ENCODE data around the gene CLK4. TPM values are rescaled to one million over a fixed set of nuclear protein-coding genes. Genes with fewer than 3 reads are reported as not detected.

The CLK4 gene
- total RNA-seq (10 to 100 TPM; 83.2 to 93.5 (median 86.5) TPM), total RNA-seq (28.9 to 139 (median 101) reads per million in 29 experiments)
- total RNA-seq (2013) = 72.3 TPM

- Histone ChIP-seq H3K4me3 (ENCODE audit: control insufficient read depth in 1 of 2, extremely low read depth in 1 of 2, low read length in 1 of 2) (peak within 1 kb of the TSS; percentile 84), H3K4me1 (ENCODE audit: control insufficient read depth in 1 of 2, extremely low read depth in 1 of 2, insufficient read depth in 2 of 2, low read length in 2 of 2) (peaks cover 20 to 32% of the 10 kb centered on the region in 2 experiments), H3K27ac (ENCODE audit: low read length) (peak within 1 kb of the TSS; percentile 97), H3K27me3 (replicated peaks in 1 of 2; ENCODE audit: control insufficient read depth in 2 of 2, extremely low read depth in 1 of 2, insufficient read depth in 2 of 2, low read length in 1 of 2) (no peaks in the 10 kb centered on the region), H3K36me3 (ENCODE audit: control insufficient read depth in 2 of 2, extremely low read depth in 1 of 2, insufficient read depth in 1 of 2, low read length in 1 of 2) (peaks cover 0 to 16% of the 10 kb centered on the region in 2 donors), H3K9me3 (no peaks in the 10 kb centered on the region)
- DNase-seq (peak; percentile 89 to 98 (median 95)), ATAC-seq (replicated peaks in 1 of 4) (peak; percentile 87 to 91 (median 90))
- under 1% methylated on average over 54 of the region's 79 CpGs for WGBS (ENCODE audit: insufficient coverage)
- ChIA-PET CTCF (interaction anchor here in 1 of 2 donors (0.6 kb wide), 1 partner anchor 1013 kb away, joined by 4 read pairs; no protein-coding TSS in a partner anchor), POLR2A (no interaction called here)
- Mint-ChIP-seq H3K27ac (peak within 1 kb of the TSS; percentile 98 to 100), H3K4me1 (peaks cover 39 to 41% (median 40%) of the 10 kb centered on the region in 3 donors), H3K36me3 (peaks cover 9% of the 10 kb centered on the region), H3K9me3 (no peaks in the 10 kb centered on the region), H3K27me3 (no peaks in the 10 kb centered on the region), H3K4me3 (peak within 1 kb of the TSS; percentile 91 to 99 (median 98))
Observed at GRCh38 chr5:178626484-178627258, at the start of gene CLK4. CLK4 (minus strand) TSS chr5:178627050; CDS start chr5:178623416, 3,634 bp downstream.

GRCh38 chr5:178675922-178676321 lies 49.1 kb upstream of the CLK4 start:
- Mint-ChIP-seq H3K4me1 (no peaks in the 10 kb centered on the region), H3K9me3 (no peaks in the 10 kb centered on the region), H3K4me3 (no peak overlapping the region), H3K36me3 (no peaks in the 10 kb centered on the region), H3K27me3 (peaks cover 9% of the 10 kb centered on the region in 2 donors), H3K27ac (no peak overlapping the region)
- DNase-seq (no peak), ATAC-seq (replicated peaks in 1 of 4) (no peak)
- no peaks in the 10 kb centered on the region for H3K9me3 ChIP-seq
- WGBS (ENCODE audit: insufficient coverage) = no CpG with 5 or more reads among the region's 3 CpGs
- H3K27me3 ChIP-seq (replicated peaks in 1 of 2; ENCODE audit: control insufficient read depth in 2 of 2, extremely low read depth in 1 of 2, insufficient read depth in 2 of 2, low read length in 1 of 2) = peaks cover 0 to 8% of the 10 kb centered on the region in 2 experiments
- CTCF ChIA-PET = no interaction called here
- H3K4me3 ChIP-seq (ENCODE audit: control insufficient read depth in 1 of 2, extremely low read depth in 1 of 2, low read length in 1 of 2) = no peak overlapping the region
- no peaks in the 10 kb centered on the region for H3K4me1 ChIP-seq (ENCODE audit: control insufficient read depth in 1 of 2, extremely low read depth in 1 of 2, insufficient read depth in 2 of 2, low read length in 2 of 2)
- POLR2A ChIA-PET = no interaction called here
- H3K36me3 ChIP-seq (ENCODE audit: control insufficient read depth in 2 of 2, extremely low read depth in 1 of 2, insufficient read depth in 1 of 2, low read length in 1 of 2) = no peaks in the 10 kb centered on the region
- no peak overlapping the region for H3K27ac ChIP-seq (ENCODE audit: low read length)

- no peaks in the 10 kb centered on the region for H3K4me1 Mint-ChIP-seq
- Histone ChIP-seq H3K4me3 (ENCODE audit: control insufficient read depth in 1 of 2, extremely low read depth in 1 of 2, low read length in 1 of 2) (no peak overlapping the region), H3K9me3 (no peaks in the 10 kb centered on the region), H3K4me1 (ENCODE audit: control insufficient read depth in 1 of 2, extremely low read depth in 1 of 2, insufficient read depth in 2 of 2, low read length in 2 of 2) (no peaks in the 10 kb centered on the region), H3K27ac (ENCODE audit: low read length) (no peak overlapping the region), H3K36me3 (ENCODE audit: control insufficient read depth in 2 of 2, extremely low read depth in 1 of 2, insufficient read depth in 1 of 2, low read length in 1 of 2) (no peaks in the 10 kb centered on the region), H3K27me3 (replicated peaks in 1 of 2; ENCODE audit: control insufficient read depth in 2 of 2, extremely low read depth in 1 of 2, insufficient read depth in 2 of 2, low read length in 1 of 2) (peaks cover 0 to 13% of the 10 kb centered on the region in 2 experiments)
- no peaks in the 10 kb centered on the region for H3K9me3 Mint-ChIP-seq
- H3K4me3 Mint-ChIP-seq = no peak overlapping the region
- no peaks in the 10 kb centered on the region for H3K36me3 Mint-ChIP-seq
- DNase-seq (no peak), ATAC-seq (replicated peaks in 1 of 4) (no peak)
- no peak overlapping the region for H3K27ac Mint-ChIP-seq
- ChIA-PET CTCF (no interaction called here), POLR2A (no interaction called here)
- H3K27me3 Mint-ChIP-seq = peaks cover 9 to 10% of the 10 kb centered on the region in 2 donors
Observed at GRCh38 chr5:178674334-178674733, 47.5 kb upstream of the CLK4 start.

- no peak overlapping the region for H3K4me3 Mint-ChIP-seq
- CTCF ChIA-PET = no interaction called here
- Histone ChIP-seq H3K4me1 (ENCODE audit: control insufficient read depth in 1 of 2, extremely low read depth in 1 of 2, insufficient read depth in 2 of 2, low read length in 2 of 2) (no peaks in the 10 kb centered on the region), H3K27ac (ENCODE audit: low read length) (no peak overlapping the region), H3K4me3 (ENCODE audit: control insufficient read depth in 1 of 2, extremely low read depth in 1 of 2, low read length in 1 of 2) (no peak overlapping the region), H3K27me3 (replicated peaks in 1 of 2; ENCODE audit: control insufficient read depth in 2 of 2, extremely low read depth in 1 of 2, insufficient read depth in 2 of 2, low read length in 1 of 2) (peaks cover 0 to 11% of the 10 kb centered on the region in 2 experiments), H3K9me3 (no peaks in the 10 kb centered on the region), H3K36me3 (ENCODE audit: control insufficient read depth in 2 of 2, extremely low read depth in 1 of 2, insufficient read depth in 1 of 2, low read length in 1 of 2) (no peaks in the 10 kb centered on the region)
- POLR2A ChIA-PET = no interaction called here
- 83% methylated on average over 9 of the region's 10 CpGs for WGBS (ENCODE audit: insufficient coverage)
- H3K4me1 Mint-ChIP-seq = no peaks in the 10 kb centered on the region
- no peaks in the 10 kb centered on the region for H3K9me3 Mint-ChIP-seq
- H3K27ac Mint-ChIP-seq = no peak overlapping the region
- DNase-seq (no peak), ATAC-seq (replicated peaks in 1 of 4) (no peak)
- no peaks in the 10 kb centered on the region for H3K36me3 Mint-ChIP-seq
- peaks cover 7 to 15% of the 10 kb centered on the region in 2 donors for H3K27me3 Mint-ChIP-seq
Observed at GRCh38 chr5:178673801-178674295, 47.0 kb upstream of the CLK4 start.

GRCh38 chr5:178672630-178673029 lies 45.8 kb upstream of the CLK4 start:
- H3K27ac Mint-ChIP-seq = no peak overlapping the region
- H3K4me3 ChIP-seq (ENCODE audit: control insufficient read depth in 1 of 2, extremely low read depth in 1 of 2, low read length in 1 of 2) = no peak overlapping the region
- H3K4me1 ChIP-seq (ENCODE audit: control insufficient read depth in 1 of 2, extremely low read depth in 1 of 2, insufficient read depth in 2 of 2, low read length in 2 of 2) = no peaks in the 10 kb centered on the region
- no peaks in the 10 kb centered on the region for H3K36me3 Mint-ChIP-seq
- H3K9me3 ChIP-seq = no peaks in the 10 kb centered on the region
- H3K27ac ChIP-seq (ENCODE audit: low read length) = no peak overlapping the region
- ChIA-PET CTCF (no interaction called here), POLR2A (no interaction called here)
- H3K36me3 ChIP-seq (ENCODE audit: control insufficient read depth in 2 of 2, extremely low read depth in 1 of 2, insufficient read depth in 1 of 2, low read length in 1 of 2) = no peaks in the 10 kb centered on the region
- H3K27me3 ChIP-seq (replicated peaks in 1 of 2; ENCODE audit: control insufficient read depth in 2 of 2, extremely low read depth in 1 of 2, insufficient read depth in 2 of 2, low read length in 1 of 2) = peaks cover 0 to 14% of the 10 kb centered on the region in 2 experiments
- no peaks in the 10 kb centered on the region for H3K4me1 Mint-ChIP-seq
- no peaks in the 10 kb centered on the region for H3K9me3 Mint-ChIP-seq
- 60% methylated on average over 2 of the region's 4 CpGs for WGBS (ENCODE audit: insufficient coverage)
- ATAC-seq (replicated peaks in 1 of 4) (no peak), DNase-seq (no peak)
- no peak overlapping the region for H3K4me3 Mint-ChIP-seq
- peaks cover 7 to 10% of the 10 kb centered on the region in 2 donors for H3K27me3 Mint-ChIP-seq

- H3K4me3 Mint-ChIP-seq = no peak overlapping the region
- H3K4me3 ChIP-seq (ENCODE audit: control insufficient read depth in 1 of 2, extremely low read depth in 1 of 2, low read length in 1 of 2) = no peak overlapping the region
- no peaks in the 10 kb centered on the region for H3K9me3 Mint-ChIP-seq
- ChIA-PET POLR2A (no interaction called here), CTCF (no interaction called here)
- H3K27ac Mint-ChIP-seq = no peak overlapping the region
- no peaks in the 10 kb centered on the region for H3K9me3 ChIP-seq
- DNase-seq = no peak
- no peaks in the 10 kb centered on the region for H3K4me1 Mint-ChIP-seq
- H3K27me3 ChIP-seq (replicated peaks in 1 of 2; ENCODE audit: control insufficient read depth in 2 of 2, extremely low read depth in 1 of 2, insufficient read depth in 2 of 2, low read length in 1 of 2) = peaks cover 0 to 18% of the 10 kb centered on the region in 2 experiments
- no peaks in the 10 kb centered on the region for H3K36me3 ChIP-seq (ENCODE audit: control insufficient read depth in 2 of 2, extremely low read depth in 1 of 2, insufficient read depth in 1 of 2, low read length in 1 of 2)
- no peaks in the 10 kb centered on the region for H3K4me1 ChIP-seq (ENCODE audit: control insufficient read depth in 1 of 2, extremely low read depth in 1 of 2, insufficient read depth in 2 of 2, low read length in 2 of 2)
- ATAC-seq (replicated peaks in 1 of 4) = no peak
- 78% methylated on average over 5 of the region's 7 CpGs for WGBS (ENCODE audit: insufficient coverage)
- H3K27ac ChIP-seq (ENCODE audit: low read length) = no peak overlapping the region
- H3K36me3 Mint-ChIP-seq = no peaks in the 10 kb centered on the region
- peaks cover 7 to 10% of the 10 kb centered on the region in 2 donors for H3K27me3 Mint-ChIP-seq
Observed at GRCh38 chr5:178671602-178672144, 44.8 kb upstream of the CLK4 start.
